CD14-positive monocyte (primary cell): ENCODE results near the gene IGFBP7. TPM values are rescaled to one million over a fixed set of nuclear protein-coding genes. Genes with fewer than 3 reads are reported as not detected.

Experiments
- DNase-seq, 3 donors: peaks; one replicate each; pipeline ENCODE4 v3.0.0-alpha.2; 2011 to 2022
- H2AFZ ChIP-seq: 2 replicates; pipeline ENCODE4 v1.6.0; 2012; ENCODE audit warnings: mild to moderate bottlenecking, low read depth, low read length, inconsistent platforms; ENCODE audit not compliant: insufficient read depth, poor library complexity, severe bottlenecking
- H3K27ac ChIP-seq, 2 donors: 1 replicate in 1 of 2; 2 replicates in 1 of 2; pipeline ENCODE4 v1.5.1; 2012 to 2013; ENCODE audit warnings: low read length in 2 of 2, control low read depth in 1 of 2, inconsistent platforms in 1 of 2, low read depth in 1 of 2, mild to moderate bottlenecking in 1 of 2
- H3K27me3 ChIP-seq, 2 donors: one replicate each; pipeline versions ENCODE4 v1.6.0 to v1.6.1; 2011 to 2013; ENCODE audit warnings: low read length in 2 of 2; ENCODE audit not compliant: control insufficient read depth in 2 of 2, insufficient read depth in 2 of 2
- H3K36me3 ChIP-seq, 2 donors: replicated peaks in 1 of 2; 1 replicate in 1 of 2; 2 replicates in 1 of 2; pipeline versions ENCODE4 v1.5.1 to v1.6.1; 2012 to 2013; ENCODE audit warnings: low read length in 2 of 2, control low read depth in 1 of 2, inconsistent platforms in 1 of 2, mild to moderate bottlenecking in 1 of 2; ENCODE audit not compliant: insufficient read depth in 2 of 2, control insufficient read depth in 1 of 2
- H3K4me1 ChIP-seq, 2 donors: 1 replicate in 1 of 2; 2 replicates in 1 of 2; pipeline versions ENCODE4 v1.5.1 to v1.6.1; 2012 to 2013; ENCODE audit warnings: low read length in 2 of 2, control low read depth in 1 of 2, inconsistent platforms in 1 of 2, mild to moderate bottlenecking in 1 of 2, moderate library complexity in 1 of 2; ENCODE audit not compliant: insufficient read depth in 2 of 2, control insufficient read depth in 1 of 2
- H3K4me2 ChIP-seq: replicated peaks from 2 replicates; pipeline ENCODE3; 2012; ENCODE audit warnings: low read length, moderate library complexity, mild to moderate bottlenecking; ENCODE audit not compliant: poor library complexity, severe bottlenecking; ENCODE audit errors: extremely low read depth
- H3K4me3 ChIP-seq, 3 experiments: fragments of 200-600 bp in 1 of 3; sonication (generic) in 1 of 3; replicated peaks in 1 of 3; 1 replicate in 2 of 3; 2 replicates in 1 of 3; pipeline ENCODE4 v1.5.1; 2011 to 2013; ENCODE audit warnings: low read length in 3 of 3, mild to moderate bottlenecking in 3 of 3, control low read depth in 2 of 3, low read depth in 2 of 3, inconsistent platforms in 1 of 3, moderate library complexity in 1 of 3
- H3K79me2 ChIP-seq: 2 replicates; pipeline ENCODE4 v1.6.0; 2012; ENCODE audit warnings: mild to moderate bottlenecking, control low read depth, inconsistent platforms, low read length, moderate library complexity; ENCODE audit not compliant: insufficient read depth
- H3K9ac ChIP-seq: 2 replicates; pipeline ENCODE4 v1.6.0; 2017; ENCODE audit warnings: low read length, mild to moderate bottlenecking; ENCODE audit not compliant: insufficient read depth, poor library complexity, severe bottlenecking
- H3K9me3 ChIP-seq, 2 donors: replicated peaks in 1 of 2; 1 replicate in 1 of 2; 2 replicates in 1 of 2; pipeline versions ENCODE4 v1.5.1 to v1.6.1; 2012 to 2013; ENCODE audit warnings: low read length in 2 of 2, control low read depth in 1 of 2; ENCODE audit not compliant: control insufficient read depth in 1 of 2, insufficient read depth in 1 of 2
- H4K20me1 ChIP-seq: 2 replicates; pipeline ENCODE4 v1.6.0; 2012; ENCODE audit warnings: mild to moderate bottlenecking, low read length, control low read depth, moderate library complexity; ENCODE audit not compliant: insufficient read depth
- H3K27ac Mint-ChIP-seq, 7 donors: one replicate each; pipeline ENCODE4 v1.8.0; 2020; ENCODE audit warnings: mild to moderate bottlenecking in 7 of 7, mixed read lengths in 7 of 7, moderate library complexity in 6 of 7, inconsistent platforms in 2 of 7
- H3K27me3 Mint-ChIP-seq, 3 donors: one replicate each; pipeline ENCODE4 v1.8.0; 2021 to 2022; ENCODE audit warnings: low read depth in 3 of 3, mild to moderate bottlenecking in 3 of 3, mixed read lengths in 3 of 3, moderate library complexity in 3 of 3, inconsistent platforms in 1 of 3
- H3K36me3 Mint-ChIP-seq, 2 donors: one replicate each; pipeline ENCODE4 v1.8.0; 2020; ENCODE audit warnings: mixed read lengths in 2 of 2, inconsistent platforms in 1 of 2, mild to moderate bottlenecking in 1 of 2
- H3K4me1 Mint-ChIP-seq: one replicate; pipeline ENCODE4 v1.8.0; 2020; ENCODE audit warnings: mild to moderate bottlenecking, mixed read lengths
- H3K4me3 Mint-ChIP-seq, 2 donors: one replicate each; pipeline ENCODE4 v1.8.0; 2020; ENCODE audit warnings: mild to moderate bottlenecking in 2 of 2, mixed read lengths in 2 of 2, moderate library complexity in 1 of 2
- H3K9me3 Mint-ChIP-seq, 7 donors: one replicate each; pipeline ENCODE4 v1.8.0; 2020 to 2022; ENCODE audit warnings: mixed read lengths in 7 of 7, mild to moderate bottlenecking in 6 of 7, moderate library complexity in 6 of 7, inconsistent platforms in 2 of 7
- WGBS: methylation state at CpG from one replicate; pipeline ENCODE4 v1.1.5; 2013; ENCODE audit warnings: missing lambda C conversion rate; ENCODE audit not compliant: insufficient coverage; 5-methylcytosine and 5-hydroxymethylcytosine counted together
- intact Hi-C, 2 donors: fragments of 100-400 bp; cut with micrococcal nuclease; formaldehyde crosslinking; loops; one replicate each; pipeline versions ENCODE4 v1.15.0 to v1.15.1; 2023
- polyA plus RNA-seq, 3 donors: library from polyadenylated mRNA; depleted of rRNA in 1 of 3; unstranded in 2 of 3; stranded (reverse) in 1 of 3; fragments of 300-500 nt in 2 of 3; fragments of >200 nt in 1 of 3; fragmentation: Illumina TruSeq in 2 of 3; gene quantifications; 1 replicate in 2 of 3; 2 replicates in 1 of 3; pipeline ENCODE4 v1.2.3, GENCODE V29; 2012 to 2021
- TF ChIP-seq, protein P1 (sequence below): fragments of 200-600 bp; IDR thresholded peaks from one replicate; pipeline ENCODE4 v1.8.0; 2022; ENCODE audit warnings: antibody characterized with exemption, mild to moderate bottlenecking

IGFBP7 gene
- polyA plus RNA-seq, 3 donors = 23.1 to 53.1 (median 46.9) TPM

DNA sequence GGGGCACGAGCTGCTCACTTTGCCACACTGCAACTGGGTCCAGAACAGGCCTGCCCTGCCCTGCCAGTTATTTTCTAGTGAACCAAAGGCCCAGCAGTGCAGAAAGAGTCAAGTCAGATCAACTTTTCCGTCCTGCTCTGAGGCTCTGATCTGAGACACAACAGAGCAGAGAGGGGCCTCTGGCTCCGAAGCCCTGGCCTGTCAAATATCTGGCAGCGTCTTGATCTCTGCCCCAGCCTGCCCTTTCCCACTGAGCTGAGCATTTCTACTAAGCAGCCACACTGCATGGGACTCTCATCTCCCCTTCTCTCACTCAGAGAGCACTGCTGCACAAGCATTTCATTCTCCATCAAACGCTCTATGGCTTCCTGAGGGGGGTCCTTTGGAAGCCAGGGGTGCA lies 11.8 kb downstream of the IGFBP7 start:
- H3K9ac ChIP-seq = no peak overlapping the region
- TF ChIP-seq, protein P1, sequence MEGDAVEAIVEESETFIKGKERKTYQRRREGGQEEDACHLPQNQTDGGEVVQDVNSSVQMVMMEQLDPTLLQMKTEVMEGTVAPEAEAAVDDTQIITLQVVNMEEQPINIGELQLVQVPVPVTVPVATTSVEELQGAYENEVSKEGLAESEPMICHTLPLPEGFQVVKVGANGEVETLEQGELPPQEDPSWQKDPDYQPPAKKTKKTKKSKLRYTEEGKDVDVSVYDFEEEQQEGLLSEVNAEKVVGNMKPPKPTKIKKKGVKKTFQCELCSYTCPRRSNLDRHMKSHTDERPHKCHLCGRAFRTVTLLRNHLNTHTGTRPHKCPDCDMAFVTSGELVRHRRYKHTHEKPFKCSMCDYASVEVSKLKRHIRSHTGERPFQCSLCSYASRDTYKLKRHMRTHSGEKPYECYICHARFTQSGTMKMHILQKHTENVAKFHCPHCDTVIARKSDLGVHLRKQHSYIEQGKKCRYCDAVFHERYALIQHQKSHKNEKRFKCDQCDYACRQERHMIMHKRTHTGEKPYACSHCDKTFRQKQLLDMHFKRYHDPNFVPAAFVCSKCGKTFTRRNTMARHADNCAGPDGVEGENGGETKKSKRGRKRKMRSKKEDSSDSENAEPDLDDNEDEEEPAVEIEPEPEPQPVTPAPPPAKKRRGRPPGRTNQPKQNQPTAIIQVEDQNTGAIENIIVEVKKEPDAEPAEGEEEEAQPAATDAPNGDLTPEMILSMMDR = no peak

DNA sequence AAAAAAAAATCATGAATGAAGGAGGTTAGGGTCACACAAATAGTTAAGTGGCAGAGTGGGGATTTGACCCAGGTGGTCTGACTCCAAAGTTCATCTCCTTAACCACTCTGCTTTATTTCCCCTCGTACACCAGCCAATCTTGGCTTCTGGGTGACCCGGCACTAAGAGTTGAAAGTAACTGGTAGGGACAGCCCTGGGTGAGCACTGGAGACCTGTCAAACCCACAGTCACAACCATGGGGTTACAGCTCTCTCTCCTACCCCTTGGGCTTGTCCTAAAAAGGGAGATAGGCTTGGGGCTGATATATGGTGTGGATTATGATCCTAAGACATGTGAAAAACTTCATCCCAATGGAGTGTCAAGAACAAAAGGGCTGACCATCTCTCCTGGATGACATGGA lies 12.5 kb downstream of the IGFBP7 start:
- no peak overlapping the region for H3K4me3 Mint-ChIP-seq

More for the DNA sequence above, 11.8 kb downstream of the IGFBP7 start:
- Histone ChIP-seq H3K27ac (no peak overlapping the region), H4K20me1 (no peaks in the 10 kb centered on the region), H3K4me1 (no peaks in the 10 kb centered on the region), H3K36me3 (peaks cover 0 to 8% of the 10 kb centered on the region in 2 donors), H3K9me3 (no peaks in the 10 kb centered on the region), H3K4me3 (no peak overlapping the region), H3K4me2 (no peak overlapping the region), H3K27me3 (no peaks in the 10 kb centered on the region), H3K79me2 (peaks cover 86% of the 10 kb centered on the region), H2AFZ (no peak overlapping the region)
- Mint-ChIP-seq H3K27ac (peak overlapping the region in 2 of 7 donors; percentile 13 to 26), H3K4me3 (no peak overlapping the region), H3K4me1 (peaks cover 6% of the 10 kb centered on the region), H3K36me3 (peaks cover 3 to 21% of the 10 kb centered on the region in 2 donors), H3K9me3 (no peaks in the 10 kb centered on the region), H3K27me3 (peaks cover 0 to 2% (median 2%) of the 10 kb centered on the region in 3 donors)
- WGBS = 93% methylated on average over 4 of the region's 5 CpGs
- intact Hi-C loops = no loop called here
- DNase-seq = no peak

More for the DNA sequence above, 12.5 kb downstream of the IGFBP7 start:
- Mint-ChIP-seq H3K36me3 (peaks cover 3 to 21% of the 10 kb centered on the region in 2 donors), H3K9me3 (no peaks in the 10 kb centered on the region), H3K27me3 (peaks cover 0 to 2% (median 0%) of the 10 kb centered on the region in 3 donors), H3K27ac (peak overlapping the region in 2 of 7 donors; percentile 13 to 59), H3K4me1 (peaks cover 1% of the 10 kb centered on the region)
- Histone ChIP-seq H3K27ac (no peak overlapping the region), H3K27me3 (no peaks in the 10 kb centered on the region), H3K9me3 (no peaks in the 10 kb centered on the region), H3K4me3 (no peak overlapping the region), H2AFZ (no peak overlapping the region), H3K79me2 (peaks cover 81% of the 10 kb centered on the region), H4K20me1 (no peaks in the 10 kb centered on the region), H3K4me2 (no peak overlapping the region), H3K9ac (no peak overlapping the region), H3K4me1 (no peaks in the 10 kb centered on the region), H3K36me3 (peaks cover 0 to 8% of the 10 kb centered on the region in 2 donors)
- WGBS = no CpG with 5 or more reads among the region's 2 CpGs
- no peak for DNase-seq
- intact Hi-C loops = no loop called here
- TF ChIP-seq, protein P1 = no peak
